ENCODE measurements around the gene DNAJC17. TPM values are rescaled to one million over a fixed set of nuclear protein-coding genes. Genes with fewer than 3 reads are reported as not detected.

Gene DNAJC17
- total and polyA plus RNA-seq, 4 donors: 10.0 to 32.5 (median 19.9) TPM

GRCh38 chr15:40826423-40827075 lies 19.3 kb upstream of the DNAJC17 start (continued):
- TF ChIP-seq YY1 (IDR thresholded peaks at IDR 0.05) (no peak), CTCF (IDR thresholded peaks at IDR 0.05; ENCODE audit: low read depth, low read length, missing input control) (no peak), NR2F2 (IDR thresholded peaks at IDR 0.05) (no peak), JUND (IDR thresholded peaks at IDR 0.05) (no peak), TAF1 (conservative IDR thresholded peaks at IDR 0.05) (no peak)

DNA sequence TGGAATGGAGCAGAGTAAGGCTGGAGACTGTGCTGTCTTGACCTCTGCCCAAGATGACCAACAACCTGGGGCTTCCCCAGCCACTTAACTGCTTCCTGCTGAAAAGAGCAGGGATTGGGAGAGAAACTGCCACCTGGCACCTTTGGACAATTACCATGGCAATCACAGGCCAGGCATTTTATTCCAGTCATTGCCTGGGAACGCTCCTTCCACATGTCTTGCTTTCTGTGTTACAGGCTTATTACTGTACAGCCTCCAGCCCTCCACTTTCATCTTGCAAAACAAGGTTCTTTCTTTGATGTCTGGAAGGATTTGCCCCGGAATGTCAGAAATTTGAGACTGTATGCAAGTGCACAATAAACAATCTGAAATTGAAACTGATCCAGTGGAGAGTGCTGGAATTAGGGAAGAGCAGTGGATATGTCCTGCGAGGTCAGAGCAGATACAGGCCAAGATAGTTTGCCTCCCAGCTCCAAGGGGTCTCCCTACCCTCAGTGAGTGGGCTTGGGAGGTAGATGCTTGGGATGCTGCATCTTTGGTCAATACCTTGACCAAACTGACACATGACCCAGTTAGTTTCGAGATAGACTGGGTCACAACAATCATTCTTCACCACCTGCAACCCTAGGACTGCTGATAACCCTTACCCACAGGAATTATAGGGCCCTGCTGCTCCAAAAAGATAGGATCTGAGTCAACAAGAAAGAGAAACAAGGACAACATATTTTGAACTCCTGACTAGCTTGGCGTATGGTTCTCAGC lies 18.6 kb upstream of the DNAJC17 start:
- no peak overlapping the region for H3K27ac ChIP-seq (ENCODE audit: low read depth in 1 of 2, low read length in 2 of 2)
- H3K4me3 ChIP-seq (ENCODE audit: low read depth in 1 of 3, low read length in 3 of 3): no peak overlapping the region
- H3K27me3 ChIP-seq (ENCODE audit: control insufficient read depth in 4 of 4, insufficient read depth in 4 of 4, low read length in 3 of 4): no peaks in the 10 kb centered on the region
- H3K36me3 ChIP-seq (ENCODE audit: control insufficient read depth in 4 of 4, insufficient read depth in 3 of 4, low read depth in 1 of 4, low read length in 3 of 4): no peaks in the 10 kb centered on the region
- no peak overlapping the region for H3K9ac ChIP-seq (ENCODE audit: low read depth in 1 of 2, low read length in 2 of 2)
- no peaks in the 10 kb centered on the region for H3K9me3 ChIP-seq (ENCODE audit: control insufficient read depth in 4 of 4, low read length in 3 of 4)
- no peak for DNase-seq (ENCODE audit: low spot score)
- no peak for TF ChIP-seq REST (IDR thresholded peaks at IDR 0.05)
- TF ChIP-seq, protein P1, sequence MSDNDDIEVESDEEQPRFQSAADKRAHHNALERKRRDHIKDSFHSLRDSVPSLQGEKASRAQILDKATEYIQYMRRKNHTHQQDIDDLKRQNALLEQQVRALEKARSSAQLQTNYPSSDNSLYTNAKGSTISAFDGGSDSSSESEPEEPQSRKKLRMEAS (IDR thresholded peaks at IDR 0.05): no peak
- TF ChIP-seq, protein P2, sequence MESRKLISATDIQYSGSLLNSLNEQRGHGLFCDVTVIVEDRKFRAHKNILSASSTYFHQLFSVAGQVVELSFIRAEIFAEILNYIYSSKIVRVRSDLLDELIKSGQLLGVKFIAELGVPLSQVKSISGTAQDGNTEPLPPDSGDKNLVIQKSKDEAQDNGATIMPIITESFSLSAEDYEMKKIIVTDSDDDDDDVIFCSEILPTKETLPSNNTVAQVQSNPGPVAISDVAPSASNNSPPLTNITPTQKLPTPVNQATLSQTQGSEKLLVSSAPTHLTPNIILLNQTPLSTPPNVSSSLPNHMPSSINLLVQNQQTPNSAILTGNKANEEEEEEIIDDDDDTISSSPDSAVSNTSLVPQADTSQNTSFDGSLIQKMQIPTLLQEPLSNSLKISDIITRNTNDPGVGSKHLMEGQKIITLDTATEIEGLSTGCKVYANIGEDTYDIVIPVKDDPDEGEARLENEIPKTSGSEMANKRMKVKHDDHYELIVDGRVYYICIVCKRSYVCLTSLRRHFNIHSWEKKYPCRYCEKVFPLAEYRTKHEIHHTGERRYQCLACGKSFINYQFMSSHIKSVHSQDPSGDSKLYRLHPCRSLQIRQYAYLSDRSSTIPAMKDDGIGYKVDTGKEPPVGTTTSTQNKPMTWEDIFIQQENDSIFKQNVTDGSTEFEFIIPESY (IDR thresholded peaks at IDR 0.05): no peak
- no peaks in the 10 kb centered on the region for H3K4me1 ChIP-seq (ENCODE audit: control insufficient read depth in 4 of 4, insufficient read depth in 4 of 4, low read length in 3 of 4)
- WGBS: 84% methylated on average over 5 of the region's 5 CpGs

- DNase-seq (ENCODE audit: low spot score): no peak
- Histone ChIP-seq H3K4me1 (ENCODE audit: control insufficient read depth in 4 of 4, insufficient read depth in 4 of 4, low read length in 3 of 4) (no peaks in the 10 kb centered on the region), H3K36me3 (ENCODE audit: control insufficient read depth in 4 of 4, insufficient read depth in 3 of 4, low read depth in 1 of 4, low read length in 3 of 4) (no peaks in the 10 kb centered on the region), H3K9ac (ENCODE audit: low read depth in 1 of 2, low read length in 2 of 2) (no peak overlapping the region), H3K27ac (ENCODE audit: low read depth in 1 of 2, low read length in 2 of 2) (no peak overlapping the region), H3K4me3 (ENCODE audit: low read depth in 1 of 3, low read length in 3 of 3) (no peak overlapping the region), H3K9me3 (ENCODE audit: control insufficient read depth in 4 of 4, low read length in 3 of 4) (no peaks in the 10 kb centered on the region), H3K27me3 (ENCODE audit: control insufficient read depth in 4 of 4, insufficient read depth in 4 of 4, low read length in 3 of 4) (no peaks in the 10 kb centered on the region)
- WGBS: 89% methylated on average over 1 of the region's 1 CpG
- no peak for TF ChIP-seq RXRA (IDR thresholded peaks at IDR 0.05)
- no peak for TF ChIP-seq FOXA1 (IDR thresholded peaks at IDR 0.05)
- no peak for TF ChIP-seq JUND (IDR thresholded peaks at IDR 0.05)
- TF ChIP-seq GABPA (IDR thresholded peaks at IDR 0.05 in 1 of 2, conservative IDR thresholded peaks at IDR 0.05 in 1 of 2): no peak
- no peak for TF ChIP-seq NR2F2 (IDR thresholded peaks at IDR 0.05)
- TF ChIP-seq, protein P1 (IDR thresholded peaks at IDR 0.05): no peak
These were observed 16.5 kb upstream of the DNAJC17 start for GRCh38 chr15:40823572-40824343.

Measured in liver (tissue), 9 donors.